AML-193 (cell line): ENCODE results near the gene MACROD2.

Experiments used
- DNase-seq, 2 experiments: peaks; one replicate each; lab custom pipeline; 2025; lab: John Stamatoyannopoulos, UW

The MACROD2 gene

DNA sequence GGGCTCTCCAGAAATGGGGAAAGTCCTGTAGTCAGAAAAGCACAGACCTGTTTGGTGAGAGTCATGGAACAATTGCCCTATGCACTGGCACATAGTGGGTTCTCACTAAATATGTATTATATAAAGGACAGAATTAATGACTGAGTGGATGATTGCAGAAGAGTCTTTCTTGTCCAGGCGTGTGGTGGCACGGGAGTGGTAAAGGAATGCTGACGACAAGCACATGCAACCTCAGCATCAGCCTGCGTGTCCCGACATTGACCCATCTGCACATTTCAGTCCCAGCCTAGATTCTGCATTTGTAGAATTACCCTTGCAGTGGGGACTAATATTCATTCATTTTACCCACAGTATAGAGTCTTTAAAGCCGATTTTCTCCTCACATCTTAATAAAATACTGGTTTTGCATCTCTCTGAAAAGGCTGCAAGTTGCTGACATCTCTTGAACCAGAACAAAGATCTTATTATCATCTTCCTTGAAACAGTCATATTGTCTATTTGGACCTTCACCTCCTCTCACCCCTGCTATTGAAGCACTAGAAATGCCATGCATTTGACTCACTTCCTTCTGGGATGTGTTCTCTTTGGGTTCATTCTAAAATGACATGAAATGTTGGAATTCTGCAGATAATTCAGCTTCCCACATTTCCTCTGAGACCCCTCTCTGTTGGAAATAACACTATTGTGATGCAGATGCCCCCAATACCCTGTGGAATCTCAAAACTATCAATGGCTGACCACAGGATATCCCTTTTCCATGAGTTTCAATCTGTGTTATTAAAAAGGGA lies 1225.7 kb downstream of the MACROD2 start:
- no peak for DNase-seq

GRCh38 chr20:15222502-15223330 lies 1227.4 kb downstream of the MACROD2 start:
- DNase-seq, result no peak

DNA sequence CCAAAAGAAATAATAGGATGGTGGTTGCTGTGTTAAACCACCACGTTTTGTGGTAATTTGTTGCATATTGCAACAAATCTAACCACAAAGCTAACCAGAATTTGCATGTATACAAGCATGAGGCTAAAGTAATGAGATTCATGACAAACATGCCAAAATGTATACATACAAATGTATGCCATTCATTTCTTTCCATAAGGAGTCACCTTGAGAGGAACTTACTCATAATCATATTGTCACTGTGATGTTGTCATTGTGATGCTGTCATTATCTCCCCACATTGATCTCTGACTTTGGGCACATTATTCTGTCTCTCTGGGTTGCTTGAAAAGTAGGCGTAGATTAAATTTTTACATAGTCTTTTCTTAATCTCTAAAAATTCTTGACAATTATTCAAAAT lies 1228.9 kb downstream of the MACROD2 start:
- DNase-seq, result no peak

DNA sequence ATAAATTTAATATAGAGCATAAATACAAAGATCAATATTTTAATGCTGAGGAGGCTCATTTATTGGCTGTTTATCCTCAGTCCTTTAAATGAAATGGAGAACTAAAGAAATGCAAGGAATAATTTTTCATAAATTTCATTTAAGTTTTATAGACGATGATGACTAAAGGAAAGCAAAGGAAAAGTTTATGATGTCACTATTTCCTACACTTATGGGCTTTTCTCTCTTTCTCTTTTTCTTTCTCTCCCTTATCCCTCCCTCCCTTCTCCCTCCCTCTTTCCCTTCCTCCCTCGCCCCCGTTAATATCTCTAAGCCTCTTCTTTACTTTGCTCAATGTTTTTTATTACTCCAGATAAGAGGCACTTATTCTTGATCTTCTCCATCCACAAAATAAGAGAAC lies 1231.8 kb downstream of the MACROD2 start:
- no peak for DNase-seq

GRCh38 chr20:15232243-15232642 lies 1236.9 kb downstream of the MACROD2 start:
- no peak for DNase-seq

DNA sequence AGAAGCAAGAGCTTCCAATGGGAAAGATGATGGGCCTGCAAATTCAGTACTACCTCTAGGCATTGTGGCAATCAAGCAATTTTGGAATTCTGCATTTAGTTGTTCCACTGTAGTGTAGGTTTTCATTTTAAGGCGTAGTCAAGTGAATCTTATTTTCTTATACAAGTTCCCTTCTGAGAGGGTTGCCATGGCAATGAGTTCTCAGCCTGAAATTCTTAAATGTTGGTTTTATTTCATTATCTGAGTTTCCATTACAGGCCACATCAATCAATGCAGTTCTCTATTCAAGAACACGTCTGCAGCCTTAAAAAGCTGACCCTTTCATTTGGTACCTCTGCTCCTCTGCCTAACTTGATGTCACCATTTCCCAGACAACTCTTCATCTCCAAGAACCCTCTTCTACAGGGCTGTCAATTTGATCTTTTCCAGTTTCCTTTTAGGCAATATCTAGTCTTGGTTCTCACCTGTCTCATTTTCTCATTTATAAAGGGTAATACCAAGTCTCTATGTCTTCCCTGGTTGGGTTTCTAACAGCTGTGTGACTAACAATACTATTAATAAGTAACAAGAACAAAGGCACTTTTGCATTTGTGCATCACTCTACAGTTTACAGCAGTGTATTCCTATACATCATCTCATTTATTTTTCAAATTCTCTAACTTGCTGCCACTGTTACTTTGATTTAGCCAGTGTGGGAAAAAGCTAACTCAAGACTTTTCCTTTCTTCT lies 1240.3 kb downstream of the MACROD2 start:
- no peak for DNase-seq

DNA sequence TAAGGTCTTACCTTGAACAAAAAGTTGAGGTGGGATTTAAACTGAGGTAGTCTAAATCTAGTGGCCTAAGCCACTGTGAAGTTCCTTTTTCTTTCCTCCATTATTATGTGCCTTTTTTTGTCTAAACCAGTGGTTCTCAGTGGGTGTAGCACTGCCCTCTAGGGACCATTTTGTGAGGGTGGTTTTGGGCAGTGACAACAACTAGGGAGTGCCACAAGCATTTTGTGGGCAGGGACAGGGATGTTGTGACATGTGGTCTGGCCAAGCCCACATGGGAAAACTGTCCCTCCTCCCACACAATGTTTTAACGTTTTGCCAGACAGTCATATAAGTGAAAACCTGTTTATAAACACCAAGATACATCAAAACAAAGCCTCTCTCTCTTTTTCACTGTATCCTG lies 1241.5 kb downstream of the MACROD2 start:
- peak; percentile 39 to 47 for DNase-seq

GRCh38 chr20:15239542-15240206 lies 1244.4 kb downstream of the MACROD2 start:
- DNase-seq, result no peak

- no peak for DNase-seq
Observed at GRCh38 chr20:15240801-15241200, 1245.5 kb downstream of the MACROD2 start.

DNA sequence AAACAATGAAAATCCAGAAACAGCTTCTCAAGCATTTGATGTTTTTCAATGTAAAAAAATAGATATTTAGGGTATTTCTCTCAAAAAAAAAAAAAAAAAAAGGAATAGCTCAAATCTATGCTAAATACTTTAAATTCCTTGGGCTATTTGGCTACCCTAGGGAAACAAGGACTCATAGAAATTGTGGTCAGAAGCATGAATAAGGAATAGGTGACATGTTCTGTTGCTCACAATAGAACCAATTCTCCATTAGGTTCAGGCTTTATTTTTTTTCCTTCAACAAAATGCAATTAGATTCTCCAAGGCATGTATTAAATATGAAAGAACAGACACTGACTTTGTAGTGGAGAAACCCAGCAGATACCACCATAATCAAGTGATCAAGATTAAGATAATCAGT lies 1246.4 kb downstream of the MACROD2 start:
- DNase-seq, result no peak

GRCh38 chr20:15242773-15243172 lies 1247.5 kb downstream of the MACROD2 start:
- no peak for DNase-seq

- DNase-seq, result no peak
Observed at GRCh38 chr20:15245896-15246295, 1250.6 kb downstream of the MACROD2 start.

DNA sequence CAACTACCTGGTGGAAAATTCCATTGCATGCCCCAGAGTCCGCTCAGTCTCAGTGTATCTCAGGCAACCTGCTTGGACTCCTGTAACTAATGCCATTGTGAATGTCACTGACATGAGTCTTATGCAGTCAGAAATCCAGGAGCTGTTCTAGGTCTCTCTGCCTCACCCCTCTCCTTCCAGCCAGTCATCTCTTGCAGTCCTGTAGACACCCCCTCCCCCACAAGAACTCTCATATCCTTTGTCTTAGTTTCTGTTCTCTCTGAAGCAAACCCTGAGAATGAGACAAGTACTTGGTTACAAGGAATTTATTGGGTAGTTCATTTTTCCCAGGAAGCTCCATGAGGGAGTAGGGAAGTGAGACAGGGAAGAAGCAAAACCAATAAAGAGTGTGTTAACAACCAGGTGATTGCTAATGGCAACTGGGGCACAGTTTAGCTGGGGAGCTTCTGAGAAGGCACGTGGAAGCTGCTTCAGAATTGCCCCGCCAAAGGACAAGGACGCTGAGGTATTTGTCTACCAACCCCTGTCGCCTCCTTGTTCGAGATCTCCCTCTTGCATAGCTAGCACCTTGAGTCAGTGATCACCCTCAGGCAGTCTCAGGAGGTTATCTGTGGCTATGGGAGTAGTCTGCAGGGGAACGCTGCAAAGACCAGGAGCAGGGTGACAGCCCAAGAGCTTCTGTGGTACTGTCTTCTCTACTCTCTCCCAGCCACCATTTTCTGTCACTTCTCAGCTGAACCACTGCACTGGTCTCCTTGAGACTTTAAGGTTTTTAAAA lies 1253.5 kb downstream of the MACROD2 start:
- DNase-seq, result no peak

- DNase-seq, result no peak
Observed at GRCh38 chr20:15251171-15251570, 1255.9 kb downstream of the MACROD2 start.

- DNase-seq, result no peak
Observed at GRCh38 chr20:15252304-15252703, 1257.0 kb downstream of the MACROD2 start.

DNA sequence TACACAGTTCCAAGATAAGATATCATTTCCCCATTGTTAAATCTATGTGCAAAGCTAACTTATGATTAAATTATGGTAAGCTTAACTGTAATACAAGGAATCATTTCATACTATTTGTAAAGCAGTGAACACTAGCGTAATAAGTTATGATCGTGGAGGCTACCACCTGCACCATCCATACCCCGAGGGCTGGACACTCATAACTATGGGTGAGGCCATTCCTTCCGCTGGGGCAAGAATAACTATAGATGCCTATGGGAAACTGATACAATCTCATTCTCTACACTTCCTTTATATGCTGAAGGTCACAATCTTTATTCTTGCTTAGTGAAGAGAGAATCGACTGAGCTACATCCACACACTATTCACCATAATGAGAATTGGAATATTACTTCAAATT lies 1258.1 kb downstream of the MACROD2 start:
- no peak for DNase-seq

DNA sequence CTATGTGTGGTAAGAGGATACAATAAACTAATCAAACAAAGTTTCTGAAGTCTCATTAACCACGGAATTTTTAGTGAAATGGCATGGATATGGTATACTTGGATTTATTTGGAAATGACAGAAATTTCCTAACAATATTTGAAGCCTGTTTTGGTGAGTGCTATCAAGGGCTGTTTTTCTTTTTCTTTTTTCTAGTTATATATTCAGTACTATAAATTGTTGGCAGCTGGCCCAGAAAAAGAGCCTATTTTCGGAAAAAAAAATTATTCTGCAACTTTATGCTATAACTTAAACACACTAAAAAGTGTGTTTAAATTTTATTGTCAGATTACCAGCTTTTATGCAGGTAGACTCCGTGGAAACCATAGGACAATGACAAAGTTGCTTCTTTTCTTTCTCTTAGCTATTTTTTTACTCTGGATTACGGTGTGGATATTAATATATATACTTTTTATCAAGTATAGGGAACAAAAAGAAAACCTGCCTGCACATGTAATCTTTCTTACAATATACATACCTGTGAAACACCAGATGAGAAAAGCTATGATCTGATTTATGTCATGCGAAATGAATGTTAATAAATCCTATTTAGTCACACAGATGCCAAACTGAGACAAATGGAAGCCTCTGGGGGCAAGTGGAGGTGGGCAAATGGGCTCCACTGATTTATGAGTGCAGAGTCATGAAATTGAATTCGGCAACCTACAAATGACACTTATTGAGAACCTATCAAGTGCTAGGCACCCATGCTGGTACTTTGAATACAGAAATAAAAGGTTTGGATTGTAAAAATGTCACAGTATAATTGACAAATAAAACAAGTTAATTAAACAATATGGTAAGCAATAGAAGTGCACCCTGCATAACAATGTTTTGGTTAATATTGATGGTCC lies 1261.6 kb downstream of the MACROD2 start:
- no peak for DNase-seq

GRCh38 chr20:15257569-15257870 lies 1262.2 kb downstream of the MACROD2 start:
- DNase-seq, result no peak

DNA sequence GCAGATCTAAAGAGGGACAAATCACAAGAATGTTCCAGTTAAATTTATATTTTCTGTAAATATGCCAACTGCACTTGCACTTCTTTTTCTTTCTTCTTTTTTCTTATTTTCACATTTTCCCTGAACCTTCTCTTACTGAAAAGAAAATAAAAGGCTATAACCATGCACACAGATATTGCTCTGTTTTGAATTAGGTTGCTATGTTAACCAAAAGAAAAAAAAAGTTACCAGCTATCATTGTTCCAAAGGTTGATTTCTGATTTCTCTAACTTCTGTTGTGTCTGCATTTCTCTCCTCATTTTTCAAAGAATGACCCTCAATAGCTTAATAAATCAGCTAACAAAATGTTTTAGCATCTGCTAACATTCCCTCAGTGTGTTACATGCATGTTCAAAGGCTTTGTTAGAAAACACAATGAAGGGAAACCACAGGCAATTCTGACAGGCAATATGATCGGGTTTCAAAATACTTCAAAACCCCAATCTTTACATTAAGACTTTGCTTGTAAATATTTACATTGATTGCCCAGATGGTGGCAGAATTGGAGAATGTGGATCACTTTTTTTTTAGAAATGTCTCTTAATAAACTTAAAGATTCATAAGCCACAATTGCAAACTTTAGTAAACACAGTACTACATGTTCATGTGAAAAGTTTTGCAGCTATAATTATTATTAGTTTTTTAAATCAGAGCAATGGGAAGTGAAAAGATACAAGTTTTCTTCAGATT lies 1270.4 kb downstream of the MACROD2 start:
- DNase-seq, result no peak

GRCh38 chr20:15267935-15268334 lies 1272.6 kb downstream of the MACROD2 start:
- DNase-seq, result no peak
